ENCODE data around the gene RELN.

Gene RELN

GRCh38 chr7:103990991-103991390, 1.5 kb upstream of the RELN start:
- DNase-seq (ENCODE audit: low read depth), result no peak

GRCh38 chr7:103989785-103990767, 618 bp upstream of the RELN start:
- DNase-seq (ENCODE audit: low read depth), result no peak

GRCh38 chr7:103988468-103989199, 824 bp downstream of the RELN start:
- DNase-seq (ENCODE audit: low read depth), result no peak

GRCh38 chr7:103987451-103987850, 2.0 kb downstream of the RELN start:
- DNase-seq (ENCODE audit: low read depth), result no peak

- no peak for DNase-seq (ENCODE audit: low read depth)
Observed at GRCh38 chr7:103985565-103986126, 3.8 kb downstream of the RELN start.

- DNase-seq (ENCODE audit: low read depth), result no peak
Observed at GRCh38 chr7:103984050-103984449, 5.4 kb downstream of the RELN start.

- no peak for DNase-seq (ENCODE audit: low read depth)
Observed at GRCh38 chr7:103983201-103983977, 6.1 kb downstream of the RELN start.

- no peak for DNase-seq (ENCODE audit: low read depth)
Observed at GRCh38 chr7:103981003-103981423, 8.4 kb downstream of the RELN start.

GRCh38 chr7:103972779-103973434, 16.6 kb downstream of the RELN start:
- no peak for DNase-seq (ENCODE audit: low read depth)

- DNase-seq (ENCODE audit: low read depth), result no peak
Observed at GRCh38 chr7:103967401-103967800, 22.1 kb downstream of the RELN start.

GRCh38 chr7:103966593-103967277, 22.7 kb downstream of the RELN start:
- DNase-seq (ENCODE audit: low read depth), result no peak

- DNase-seq (ENCODE audit: low read depth), result no peak
Observed at GRCh38 chr7:103964269-103964668, 25.2 kb downstream of the RELN start.

- no peak for DNase-seq (ENCODE audit: low read depth)
Observed at GRCh38 chr7:103962070-103962469, 27.4 kb downstream of the RELN start.

- no peak for DNase-seq (ENCODE audit: low read depth)
Observed at GRCh38 chr7:103958284-103958818, 31.1 kb downstream of the RELN start.

- DNase-seq (ENCODE audit: low read depth), result no peak
Observed at GRCh38 chr7:103955985-103956384, 33.5 kb downstream of the RELN start.

GRCh38 chr7:103952408-103952807, 37.0 kb downstream of the RELN start:
- no peak for DNase-seq (ENCODE audit: low read depth)

- no peak for DNase-seq (ENCODE audit: low read depth)
Observed at GRCh38 chr7:103951311-103951710, 38.1 kb downstream of the RELN start.

GRCh38 chr7:103949374-103949773, 40.1 kb downstream of the RELN start:
- DNase-seq (ENCODE audit: low read depth), result no peak

- no peak for DNase-seq (ENCODE audit: low read depth)
Observed at GRCh38 chr7:103947026-103947655, 42.3 kb downstream of the RELN start.
